Effector memory CD8-positive, alpha-beta T cell (primary cell): ENCODE measurements around the gene LENG8.
"Not testable (repeated sequence)": the region's sequence is repeated elsewhere in the genome, so short reads cannot be mapped to it uniquely, and the experiment has no call there.

Experiments used
- ATAC-seq: fragments of 150-1000 bp; cut with Tn5 transposase; replicated peaks from 2 replicates; pipeline ENCODE4 v1.10.0; 2021; ENCODE audit warnings: mild to moderate bottlenecking, moderate library complexity
- DNase-seq, 3 experiments: peaks; one replicate each; pipeline ENCODE4 v3.0.0; 2021
- H3K27ac Mint-ChIP-seq, 2 donors: one replicate each; pipeline ENCODE4 v1.8.0; 2022; ENCODE audit warnings: mild to moderate bottlenecking in 2 of 2, mixed read lengths in 2 of 2, moderate library complexity in 2 of 2
- H3K27me3 Mint-ChIP-seq, 2 donors: one replicate each; pipeline ENCODE4 v1.8.0; 2022; ENCODE audit warnings: mixed read lengths in 2 of 2
- H3K36me3 Mint-ChIP-seq: one replicate; pipeline ENCODE4 v1.8.0; 2022; ENCODE audit warnings: mild to moderate bottlenecking, moderate library complexity, mixed read lengths; ENCODE audit not compliant: insufficient read depth
- H3K4me1 Mint-ChIP-seq, 2 donors: one replicate each; pipeline ENCODE4 v1.8.0; 2022; ENCODE audit warnings: low read depth in 2 of 2, mixed read lengths in 2 of 2
- H3K4me3 Mint-ChIP-seq, 2 donors: one replicate each; pipeline ENCODE4 v1.8.0; 2022; ENCODE audit warnings: mild to moderate bottlenecking in 2 of 2, mixed read lengths in 2 of 2, moderate library complexity in 2 of 2
- H3K9me3 Mint-ChIP-seq, 2 donors: one replicate each; pipeline ENCODE4 v1.8.0; 2022; ENCODE audit warnings: mixed read lengths in 2 of 2

The LENG8 gene

DNA sequence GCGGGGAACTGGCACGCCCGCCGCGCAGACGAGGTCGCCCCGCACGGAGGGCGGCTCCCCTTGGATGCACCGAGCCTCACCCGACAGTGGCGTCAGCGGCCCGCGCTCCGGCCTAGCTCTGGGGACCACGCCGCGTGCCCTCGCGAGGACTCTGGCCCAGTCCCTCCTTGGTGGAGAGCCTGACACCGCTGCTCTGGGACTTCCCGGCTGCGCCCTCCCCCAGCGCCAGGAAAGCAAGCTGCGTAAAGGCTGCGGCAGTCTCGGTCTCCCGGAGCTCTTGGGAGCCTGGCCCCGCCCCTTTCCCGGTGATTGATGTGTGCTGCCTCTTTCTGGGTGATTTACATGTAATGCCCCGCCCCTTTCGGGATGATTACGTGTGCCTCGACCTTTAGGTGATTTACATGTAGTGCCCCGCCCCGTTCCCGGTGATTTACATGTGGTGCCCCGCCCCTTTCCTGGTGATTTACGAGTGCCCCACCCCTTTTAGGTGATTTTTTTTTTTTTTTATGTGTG, 14.6 kb downstream of the LENG8 start, which contains the start of gene LENG9:
LENG9 (minus strand) TSS at position 248 of the 513 bp plus-strand sequence. CDS start 252 bp downstream, outside the sequence.
- no peaks in the 10 kb centered on the region for H3K9me3 Mint-ChIP-seq
- H3K27me3 Mint-ChIP-seq, result no peaks in the 10 kb centered on the region
- H3K27ac Mint-ChIP-seq, result peak within 1 kb of the TSS; percentile 78 to 97
- peak; percentile 64 for ATAC-seq
- peak within 1 kb of the TSS; percentile 80 to 88 for H3K4me3 Mint-ChIP-seq
- peak; percentile 89 to 96 (median 91) for DNase-seq
- peaks cover 55% of the 10 kb centered on the region for H3K36me3 Mint-ChIP-seq
- peaks cover 34 to 35% of the 10 kb centered on the region in 2 donors for H3K4me1 Mint-ChIP-seq

DNA sequence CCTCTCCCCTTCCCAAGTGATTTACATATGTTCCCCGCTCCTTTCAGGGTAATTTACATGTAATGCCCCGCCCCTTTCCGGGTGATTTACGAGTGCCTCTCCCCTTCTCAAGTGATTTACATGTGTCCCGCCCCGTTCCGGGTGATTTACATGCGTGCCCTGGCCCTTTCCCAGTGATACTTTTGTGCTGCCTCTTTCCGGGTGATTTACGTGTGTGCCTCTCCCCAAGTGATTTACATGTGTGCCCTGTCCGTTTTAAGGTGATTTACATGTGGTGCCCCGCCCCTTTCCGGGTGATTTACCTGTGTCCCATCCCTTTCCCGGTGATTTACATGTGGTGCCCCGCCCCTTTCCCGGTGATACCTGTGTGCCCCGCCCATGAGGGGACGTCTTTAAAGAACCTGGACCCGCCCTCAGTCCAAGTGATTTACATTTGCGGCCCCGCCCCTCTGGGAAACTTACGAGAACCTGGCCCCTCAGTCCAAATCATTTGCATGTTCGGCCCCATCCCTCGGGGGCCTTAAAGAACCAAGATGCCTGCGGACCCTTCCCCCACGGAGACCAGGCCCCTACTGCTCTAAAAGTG, 15.1 kb downstream of the LENG8 start:
- H3K4me1 Mint-ChIP-seq, result peaks cover 29% of the 10 kb centered on the region in 2 donors
- H3K27me3 Mint-ChIP-seq, result peaks cover 0 to 1% of the 10 kb centered on the region in 2 donors
- DNase-seq (peak in 2 of 3 experiments; percentile 78 to 82), ATAC-seq (peak; percentile 51)
- H3K9me3 Mint-ChIP-seq, result no peaks in the 10 kb centered on the region
- peaks cover 49% of the 10 kb centered on the region for H3K36me3 Mint-ChIP-seq
- H3K4me3 Mint-ChIP-seq, result peak overlapping the region; percentile 80 to 88
- peak overlapping the region; percentile 78 to 97 for H3K27ac Mint-ChIP-seq

DNA sequence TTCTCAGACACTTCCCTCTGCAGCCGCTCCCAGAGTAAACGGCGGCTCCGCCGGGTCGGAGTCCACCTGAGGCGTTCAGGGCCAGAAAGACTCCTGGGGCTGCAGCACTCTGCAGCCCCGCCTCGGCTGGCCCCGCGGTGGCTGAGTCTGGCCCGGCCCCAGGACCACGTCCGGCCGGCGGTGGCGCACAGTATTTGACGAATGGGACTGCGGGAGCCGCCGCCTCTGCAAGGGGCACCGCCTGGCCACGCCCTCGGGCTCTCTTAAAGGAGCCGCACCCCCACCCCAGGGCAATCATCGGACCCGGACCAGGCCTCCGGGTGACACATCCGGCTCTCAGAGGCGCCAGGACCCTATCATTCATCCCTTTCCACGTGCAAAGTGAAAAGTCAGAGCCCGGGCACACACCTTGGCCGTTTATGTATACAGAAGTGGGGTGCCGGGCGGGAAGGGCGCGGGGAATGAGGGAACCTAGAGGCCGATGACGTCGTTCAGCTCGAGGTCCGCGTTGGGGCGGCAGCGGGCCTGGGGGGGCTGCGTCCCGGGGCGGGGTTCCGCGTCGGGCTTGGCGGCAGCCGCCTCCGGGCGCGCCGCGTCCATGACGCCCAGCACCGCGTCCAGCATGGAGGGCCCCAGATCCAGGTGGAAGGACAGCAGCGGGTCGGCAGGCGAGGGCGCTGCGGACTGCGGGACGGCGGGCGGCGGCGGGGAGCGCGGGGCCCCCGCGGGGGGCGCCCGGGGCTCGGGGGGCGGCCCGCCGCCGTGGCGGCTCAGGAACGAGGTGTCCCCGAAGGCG, 15.8 kb downstream of the LENG8 start:
- peaks cover 43% of the 10 kb centered on the region for H3K36me3 Mint-ChIP-seq
- DNase-seq (peak; percentile 56 to 59 (median 58)), ATAC-seq (peak; percentile 22)
- H3K9me3 Mint-ChIP-seq, result no peaks in the 10 kb centered on the region
- H3K4me1 Mint-ChIP-seq, result peaks cover 23 to 25% of the 10 kb centered on the region in 2 donors
- peak overlapping the region; percentile 78 to 97 for H3K27ac Mint-ChIP-seq
- H3K4me3 Mint-ChIP-seq, result peak overlapping the region; percentile 80 to 88
- peaks cover 5 to 8% of the 10 kb centered on the region in 2 donors for H3K27me3 Mint-ChIP-seq

DNA sequence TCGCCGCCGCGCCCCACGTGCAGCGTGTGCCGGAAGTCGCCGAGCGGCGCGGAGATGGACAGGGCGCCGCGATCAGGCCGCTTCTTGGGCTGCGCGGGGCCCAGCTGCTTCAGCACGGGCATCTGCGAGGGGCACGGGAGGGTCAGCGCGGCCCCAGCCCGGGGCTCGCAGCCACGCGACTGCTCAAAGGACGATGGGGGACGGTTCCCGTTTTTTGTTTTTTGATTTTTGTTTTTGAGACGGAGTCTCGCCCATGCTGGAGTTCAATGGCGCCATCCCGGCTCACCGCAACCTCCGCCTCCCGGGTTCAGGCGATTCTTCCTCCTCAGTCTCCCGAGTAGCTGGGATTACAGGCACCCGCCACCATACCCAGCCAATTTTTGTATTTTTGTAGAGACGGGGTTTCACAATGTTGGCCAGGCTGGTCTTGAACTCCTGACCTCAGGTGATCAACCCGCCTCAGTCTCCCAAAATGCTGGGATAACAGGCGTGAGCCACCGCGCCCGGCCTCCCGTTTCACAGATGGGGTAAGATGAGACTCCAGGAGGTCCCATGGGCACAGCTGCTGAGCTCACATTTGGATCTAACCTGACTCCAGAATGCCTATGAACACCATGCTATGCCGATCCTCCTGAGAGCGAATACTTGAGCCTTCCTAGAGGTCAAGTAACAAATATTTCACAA, 16.6 kb downstream of the LENG8 start:
- DNase-seq (no peak), ATAC-seq (no peak)
- peaks cover 12 to 15% of the 10 kb centered on the region in 2 donors for H3K27me3 Mint-ChIP-seq
- H3K4me1 Mint-ChIP-seq, result peaks cover 22 to 25% of the 10 kb centered on the region in 2 donors
- H3K4me3 Mint-ChIP-seq, result peak overlapping the region; percentile 77
- peaks cover 36% of the 10 kb centered on the region for H3K36me3 Mint-ChIP-seq
- H3K27ac Mint-ChIP-seq, result no peak overlapping the region
- H3K9me3 Mint-ChIP-seq, result no peaks in the 10 kb centered on the region

DNA sequence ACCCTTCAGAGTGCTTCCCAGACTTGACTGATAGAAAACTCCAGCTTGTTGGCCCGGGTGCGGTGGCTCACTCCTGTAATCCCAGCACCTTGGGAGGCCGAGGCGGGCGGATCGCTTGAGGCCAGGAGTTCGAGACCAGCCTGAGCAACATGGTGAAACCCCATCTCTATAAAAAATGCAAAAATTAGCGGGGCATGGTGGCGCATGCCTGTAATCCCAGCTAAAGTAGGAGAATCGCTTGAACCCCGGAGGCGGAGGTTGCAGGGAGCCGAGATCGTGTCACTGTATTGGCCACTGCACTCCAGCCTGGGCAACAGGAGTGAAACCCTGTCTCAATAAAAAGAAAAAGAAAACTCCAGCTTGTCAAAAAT, 17.1 kb downstream of the LENG8 start:
- H3K36me3 Mint-ChIP-seq, result peaks cover 31% of the 10 kb centered on the region
- ATAC-seq, DNase-seq, H3K9me3 Mint-ChIP-seq, H3K27ac Mint-ChIP-seq: not testable (repeated sequence)
- peaks cover 16 to 21% of the 10 kb centered on the region in 2 donors for H3K27me3 Mint-ChIP-seq
- peaks cover 25 to 27% of the 10 kb centered on the region in 2 donors for H3K4me1 Mint-ChIP-seq
- H3K4me3 Mint-ChIP-seq, result peak overlapping the region; percentile 77

DNA sequence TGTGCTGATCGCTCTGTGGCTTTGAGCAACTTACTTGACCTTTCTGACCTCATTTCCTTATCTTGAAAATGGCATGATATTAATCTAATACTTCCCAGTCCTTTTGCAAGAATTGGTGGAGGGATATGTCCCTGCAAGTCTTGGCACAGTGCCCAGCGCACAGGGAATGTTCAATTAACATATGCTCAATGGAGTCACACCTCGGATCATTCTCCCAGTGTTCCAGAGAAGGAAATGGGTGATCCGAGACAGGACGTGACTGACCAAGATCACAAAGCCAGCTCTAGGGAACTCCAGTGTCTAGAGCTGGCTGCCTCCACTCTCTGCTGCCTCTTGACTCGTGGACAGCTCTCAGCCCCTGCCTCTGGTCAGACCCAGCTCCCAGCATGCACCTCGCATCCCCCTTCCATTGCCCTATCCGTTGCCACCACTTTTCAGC, 20.5 kb downstream of the LENG8 start:
- H3K4me1 Mint-ChIP-seq, result peaks cover 7 to 14% of the 10 kb centered on the region in 2 donors
- peaks cover 3% of the 10 kb centered on the region for H3K36me3 Mint-ChIP-seq
- no peak overlapping the region for H3K4me3 Mint-ChIP-seq
- H3K27ac Mint-ChIP-seq, result no peak overlapping the region
- peaks cover 33 to 41% of the 10 kb centered on the region in 2 donors for H3K27me3 Mint-ChIP-seq
- H3K9me3 Mint-ChIP-seq, result no peaks in the 10 kb centered on the region
- no peak for DNase-seq
- ATAC-seq, result no peak

DNA sequence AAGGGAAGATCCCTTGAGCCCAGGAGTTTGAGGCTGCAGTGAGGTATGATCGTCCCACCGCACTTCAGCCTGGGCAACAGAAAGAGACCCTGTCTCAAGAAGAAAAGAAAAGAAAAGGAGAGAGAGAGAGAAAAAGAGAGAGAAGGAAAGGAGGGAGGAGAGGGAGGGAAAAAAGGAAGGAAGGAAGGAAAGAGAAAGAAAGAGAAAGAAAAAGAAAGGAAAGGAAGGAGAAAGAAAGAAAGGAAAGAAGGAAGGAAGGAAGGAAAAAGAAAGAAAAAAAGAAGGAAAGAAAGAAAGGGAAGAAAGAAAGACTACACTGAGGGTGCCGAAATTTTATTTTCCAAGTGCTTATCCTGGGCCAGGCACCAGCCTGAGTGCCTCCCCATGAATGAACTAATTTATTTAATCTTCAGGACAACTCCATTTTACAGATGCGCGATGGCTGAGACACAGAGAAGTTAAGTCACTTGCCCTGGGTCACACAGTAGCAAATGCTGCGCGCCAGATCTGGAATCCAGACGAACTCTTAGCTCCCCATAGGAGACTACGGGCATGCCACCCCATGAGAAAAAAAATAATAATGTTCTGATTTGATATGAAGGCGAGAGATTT, 21.4 kb downstream of the LENG8 start:
- DNase-seq (no peak), ATAC-seq (no peak)
- Mint-ChIP-seq H3K27me3 (peaks cover 33 to 41% of the 10 kb centered on the region in 2 donors), H3K27ac (peak overlapping the region in 1 of 2 donors; percentile 62), H3K4me1 (peaks cover 4 to 12% of the 10 kb centered on the region in 2 donors), H3K9me3 (no peaks in the 10 kb centered on the region), H3K36me3 (peaks cover 3% of the 10 kb centered on the region), H3K4me3 (peak overlapping the region; percentile 2 to 32)

DNA sequence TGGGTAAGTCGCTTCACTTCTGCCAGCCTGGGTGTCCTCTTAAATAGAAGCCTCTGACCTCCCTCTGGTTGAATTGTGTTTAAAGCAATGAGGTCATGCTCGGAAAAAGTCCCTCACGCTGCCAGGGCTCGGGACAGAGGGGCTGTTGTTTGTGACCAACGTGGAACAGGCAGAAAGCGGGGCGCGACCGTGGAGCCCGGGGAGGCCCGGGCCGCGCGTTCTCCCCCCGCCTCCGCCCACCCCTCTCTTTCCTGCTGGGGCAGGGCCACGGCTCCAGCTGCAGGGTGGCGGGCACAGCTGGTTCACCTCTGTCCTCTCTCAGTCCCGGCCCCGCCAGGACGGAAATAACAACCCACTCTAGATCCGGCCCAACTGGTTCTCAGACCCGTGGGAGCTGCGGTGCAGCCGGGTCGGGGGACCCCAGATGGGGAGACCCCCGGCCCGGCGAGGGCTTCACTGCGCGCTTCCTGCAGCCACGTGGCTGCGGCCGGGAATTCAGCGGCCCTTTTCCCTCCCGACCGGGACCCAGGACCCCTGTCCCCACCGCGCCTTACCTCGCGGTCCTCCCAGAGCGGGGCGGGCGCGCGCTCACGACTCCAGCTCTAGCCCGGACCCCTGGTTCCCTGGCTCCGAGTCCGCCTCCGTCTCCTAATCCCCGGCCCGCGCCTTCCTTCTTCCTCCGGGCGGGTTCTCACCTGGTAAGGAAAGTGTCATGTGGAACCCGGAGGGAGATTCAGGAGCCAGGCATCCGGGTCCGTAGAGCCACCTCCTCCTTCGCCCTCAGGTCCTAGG, 22.2 kb downstream of the LENG8 start:
- Mint-ChIP-seq H3K9me3 (no peaks in the 10 kb centered on the region), H3K36me3 (peaks cover 3% of the 10 kb centered on the region), H3K4me1 (peaks cover 4 to 8% of the 10 kb centered on the region in 2 donors), H3K4me3 (peak overlapping the region; percentile 32 to 46), H3K27ac (peak overlapping the region in 1 of 2 donors; percentile 62), H3K27me3 (peaks cover 33 to 41% of the 10 kb centered on the region in 2 donors)
- ATAC-seq (peak; percentile 65), DNase-seq (no peak)

DNA sequence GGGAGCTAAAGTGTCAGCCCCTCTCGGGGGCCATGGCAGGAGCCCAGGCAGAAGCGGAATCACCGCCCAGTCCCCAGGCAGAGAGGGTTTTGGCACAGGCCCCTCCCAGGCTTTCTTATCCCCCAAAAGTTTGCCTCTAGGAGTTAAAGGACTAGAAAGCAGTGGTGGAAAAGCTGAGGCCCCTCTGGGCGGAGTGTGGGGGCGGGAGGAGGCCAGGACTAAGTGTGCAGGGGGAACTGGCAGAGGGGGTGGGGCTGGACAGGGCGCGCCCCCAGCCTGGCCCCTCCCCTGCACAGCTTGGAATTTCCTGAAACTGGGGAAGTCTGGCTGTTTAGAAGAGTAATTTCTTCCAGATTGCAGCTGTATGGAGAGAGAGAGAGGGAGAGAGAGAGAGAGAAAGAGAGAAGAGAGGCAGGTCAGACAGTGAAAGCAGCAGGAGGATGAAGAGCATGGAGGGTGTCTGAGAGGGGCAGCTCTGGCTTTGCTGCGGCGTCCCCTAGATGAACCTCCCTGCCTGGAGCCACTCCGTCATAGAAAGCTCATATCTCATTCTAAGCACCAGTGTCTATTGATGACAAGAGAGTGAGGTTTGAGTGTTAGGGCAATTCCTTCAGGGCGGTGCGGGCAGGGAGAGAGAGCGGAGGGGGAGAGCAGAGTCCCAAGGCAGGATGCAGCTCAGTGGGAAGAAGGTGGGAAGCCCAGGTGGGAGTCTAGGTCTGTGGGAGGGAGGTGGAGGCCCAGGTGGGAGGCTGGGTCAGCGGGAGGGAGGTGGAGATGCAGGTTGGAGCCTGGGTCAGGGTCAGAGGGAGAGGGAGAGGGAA, 24.3 kb downstream of the LENG8 start, which contains the start of gene CDC42EP5:
CDC42EP5 (minus strand) TSS at position 226 of the 821 bp plus-strand sequence. CDS start 7,749 bp downstream, outside the sequence.
- Mint-ChIP-seq H3K4me1 (peaks cover 4 to 8% of the 10 kb centered on the region in 2 donors), H3K36me3 (peaks cover 3% of the 10 kb centered on the region), H3K27ac (no peak within 1 kb of the TSS), H3K4me3 (no peak within 1 kb of the TSS), H3K9me3 (no peaks in the 10 kb centered on the region), H3K27me3 (peaks cover 33 to 56% of the 10 kb centered on the region in 2 donors)
- peak; percentile 39 for ATAC-seq
- DNase-seq, result no peak

DNA sequence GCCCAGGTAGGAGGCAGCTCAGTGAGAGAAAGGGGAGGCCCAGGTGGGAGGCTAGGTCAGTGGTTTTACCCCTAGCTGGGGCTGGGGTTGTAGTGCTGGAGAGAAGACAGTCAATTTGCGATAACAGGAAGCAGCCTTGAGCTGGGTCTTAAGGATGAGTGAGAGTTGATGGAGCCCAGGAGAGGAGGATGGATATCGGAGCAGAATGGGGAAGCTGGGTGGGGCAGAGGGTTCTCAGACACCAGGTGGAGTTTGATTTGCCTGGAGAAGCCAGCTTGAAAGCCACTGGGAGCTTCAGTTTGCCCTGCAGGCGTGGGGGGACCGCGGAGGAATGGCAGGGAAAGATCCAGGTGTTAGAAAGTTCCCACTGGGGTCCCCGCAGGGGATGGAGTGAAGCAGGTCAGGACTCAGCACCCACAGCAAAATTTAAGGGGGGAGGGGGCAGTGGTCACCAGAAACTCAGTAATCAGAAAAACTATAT, 24.9 kb downstream of the LENG8 start:
- Mint-ChIP-seq H3K4me1 (peaks cover 7 to 8% of the 10 kb centered on the region in 2 donors), H3K36me3 (peaks cover 3% of the 10 kb centered on the region), H3K27me3 (peaks cover 37 to 62% of the 10 kb centered on the region in 2 donors), H3K4me3 (no peak overlapping the region), H3K27ac (no peak overlapping the region), H3K9me3 (no peaks in the 10 kb centered on the region)
- no peak for ATAC-seq
- no peak for DNase-seq

DNA sequence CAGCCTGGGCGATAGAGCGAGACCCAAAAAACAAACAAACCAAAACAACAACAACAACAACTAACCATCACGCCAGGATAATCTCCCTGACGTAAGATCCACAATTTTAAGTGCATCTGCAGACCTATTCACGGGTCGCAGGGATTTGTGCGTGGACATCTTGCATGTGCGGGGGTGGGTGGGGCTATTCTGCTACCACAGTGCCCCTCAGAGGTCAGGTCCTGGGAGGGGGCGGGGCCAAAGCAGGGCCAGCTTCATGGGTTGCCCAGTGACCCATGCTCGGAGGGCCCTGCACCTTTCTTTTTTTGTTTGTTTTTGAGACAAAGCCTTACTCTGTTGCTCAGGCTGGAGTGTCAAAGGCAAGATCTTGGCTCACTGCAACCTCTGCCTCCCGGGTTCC, 26.7 kb downstream of the LENG8 start:
- ATAC-seq (no peak), DNase-seq (no peak)
- H3K4me1 Mint-ChIP-seq, result peaks cover 4 to 11% of the 10 kb centered on the region in 2 donors
- no peak overlapping the region for H3K4me3 Mint-ChIP-seq
- H3K27me3 Mint-ChIP-seq, result peaks cover 23 to 51% of the 10 kb centered on the region in 2 donors
- no peak overlapping the region for H3K27ac Mint-ChIP-seq
- no peaks in the 10 kb centered on the region for H3K9me3 Mint-ChIP-seq
- peaks cover 3% of the 10 kb centered on the region for H3K36me3 Mint-ChIP-seq
